SU-DHL-6 (cell line): ENCODE measurements around the gene PEX19.

ENCODE experiments used
- H2AFZ ChIP-seq: fragments of 200-600 bp; sonication (generic); 2 replicates; pipeline ENCODE4 v1.6.1; 2014; ENCODE audit warnings: low read depth, mild to moderate bottlenecking, moderate library complexity, mixed read lengths, antibody characterized with exemption, low read length; ENCODE audit not compliant: severe bottlenecking
- H3F3A ChIP-seq: fragments of 200-600 bp; shearing (Covaris generic); 2 replicates; pipeline ENCODE4 v1.6.0; 2016; ENCODE audit warnings: antibody characterized with exemption, mild to moderate bottlenecking; ENCODE audit not compliant: insufficient read depth
- H3K27ac ChIP-seq: fragments of 200-600 bp; sonication (generic); 2 replicates; pipeline ENCODE4 v1.5.1; 2016; ENCODE audit warnings: low read depth, mild to moderate bottlenecking, low read length, moderate library complexity, mixed read lengths
- H3K27me3 ChIP-seq: fragments of 200-600 bp; sonication (generic), shearing (Covaris generic); 2 replicates; pipeline ENCODE4 v1.6.0; 2014; ENCODE audit warnings: mild to moderate bottlenecking, low read length
- H3K36me3 ChIP-seq: fragments of 200-600 bp; sonication (generic); 2 replicates; pipeline ENCODE4 v1.6.1; 2014; ENCODE audit warnings: mild to moderate bottlenecking, low read length, mixed read lengths
- H3K4me2 ChIP-seq: fragments of 300-600, 200-600 bp; shearing (Covaris generic), sonication (generic); 2 replicates; pipeline ENCODE4 v1.6.0; 2014; ENCODE audit warnings: low read length, low read depth, mild to moderate bottlenecking; ENCODE audit not compliant: poor library complexity, severe bottlenecking
- H3K4me3 ChIP-seq: fragments of 200-600 bp; sonication (generic); 2 replicates; pipeline ENCODE4 v1.5.1; 2014; ENCODE audit warnings: antibody characterized with exemption, low read length, mild to moderate bottlenecking, mixed read lengths; ENCODE audit not compliant: insufficient read depth, poor library complexity, severe bottlenecking
- H3K79me2 ChIP-seq: fragments of 200-600 bp; sonication (generic); 2 replicates; pipeline ENCODE4 v1.6.1; 2014; ENCODE audit warnings: mild to moderate bottlenecking, low read length, moderate library complexity; ENCODE audit not compliant: insufficient read depth
- H3K9ac ChIP-seq: fragments of 200-600 bp; sonication (generic); 2 replicates; pipeline ENCODE4 v1.7.0; 2014; ENCODE audit warnings: mild to moderate bottlenecking, low read length
- H3K9me2 ChIP-seq: fragments of 200-600 bp; sonication (generic); replicated peaks from 2 replicates; pipeline ENCODE4 v1.6.1; 2014; ENCODE audit warnings: low read length; ENCODE audit not compliant: insufficient read depth
- H3K9me3 ChIP-seq: fragments of 200-600 bp; sonication (generic); 2 replicates; pipeline ENCODE4 v1.6.1; 2014; ENCODE audit warnings: low read length, mixed read lengths; ENCODE audit not compliant: insufficient read depth
- H4K20me1 ChIP-seq: fragments of 200-600 bp; sonication (generic); 2 replicates; pipeline ENCODE4 v1.6.1; 2014; ENCODE audit warnings: low read depth, mild to moderate bottlenecking, antibody characterized with exemption, low read length, moderate library complexity, mixed read lengths
- CTCF ChIP-seq: fragments of 200-600 bp; sonication (generic); IDR thresholded peaks from one replicate; pipeline ENCODE4 v1.5.1; 2017; ENCODE audit warnings: antibody characterized with exemption, mild to moderate bottlenecking, low read length, moderate library complexity; ENCODE audit not compliant: insufficient read depth, poor library complexity, severe bottlenecking
- EZH2phosphoT487 ChIP-seq: fragments of 200-600 bp; sonication (generic), shearing (Covaris generic); conservative IDR thresholded peaks from 2 replicates; pipeline ENCODE4 v1.6.1; 2018; ENCODE audit warnings: mild to moderate bottlenecking, antibody characterized with exemption, low read length, moderate library complexity, mixed read lengths

The PEX19 gene

GRCh38 chr1:160251687-160252526 lies 33.0 kb downstream of the PEX19 start:
- peak; percentile 68 for TF ChIP-seq CTCF
- no peak for TF ChIP-seq EZH2phosphoT487
- Histone ChIP-seq H3K27me3 (no peaks in the 10 kb centered on the region), H3K9me3 (no peaks in the 10 kb centered on the region), H3K4me3 (no peak overlapping the region), H3K36me3 (no peaks in the 10 kb centered on the region), H3K79me2 (peaks cover 45% of the 10 kb centered on the region), H2AFZ (no peak overlapping the region), H4K20me1 (no peaks in the 10 kb centered on the region), H3K9ac (no peak overlapping the region), H3K9me2 (no peaks in the 10 kb centered on the region), H3K27ac (no peak overlapping the region), H3K4me2 (no peak overlapping the region), H3F3A (peaks cover 8% of the 10 kb centered on the region; the same call in 1 of the 2 replicates)

GRCh38 chr1:160251011-160251410 lies 33.9 kb downstream of the PEX19 start:
- Histone ChIP-seq H3K27me3 (no peaks in the 10 kb centered on the region), H3K4me2 (no peak overlapping the region), H3K79me2 (peaks cover 50% of the 10 kb centered on the region), H3K9ac (no peak overlapping the region), H2AFZ (no peak overlapping the region), H3K27ac (no peak overlapping the region), H3K4me3 (no peak overlapping the region), H4K20me1 (no peaks in the 10 kb centered on the region), H3K9me3 (no peaks in the 10 kb centered on the region), H3K36me3 (no peaks in the 10 kb centered on the region), H3K9me2 (no peaks in the 10 kb centered on the region), H3F3A (peaks cover 8% of the 10 kb centered on the region; the same call in 1 of the 2 replicates)
- no peak for TF ChIP-seq EZH2phosphoT487
- no peak for TF ChIP-seq CTCF

GRCh38 chr1:160247053-160247452 lies 37.9 kb downstream of the PEX19 start:
- H2AFZ ChIP-seq = no peak overlapping the region
- no peaks in the 10 kb centered on the region for H3K27me3 ChIP-seq
- H3K4me2 ChIP-seq = no peak overlapping the region
- H4K20me1 ChIP-seq = 0 out of 2 replicates have a peak, but pooled peaks cover 6% of the 10 kb centered on the region
- H3F3A ChIP-seq = no peaks in the 10 kb centered on the region
- H3K4me3 ChIP-seq = no peak overlapping the region
- no peak overlapping the region for H3K9ac ChIP-seq
- no peaks in the 10 kb centered on the region for H3K9me3 ChIP-seq
- H3K27ac ChIP-seq = no peak overlapping the region
- TF ChIP-seq CTCF (no peak), EZH2phosphoT487 (no peak)
- peaks cover 5% of the 10 kb centered on the region; the same call in 1 of the 2 replicates for H3K36me3 ChIP-seq
- no peaks in the 10 kb centered on the region for H3K9me2 ChIP-seq
- H3K79me2 ChIP-seq = peaks cover 45% of the 10 kb centered on the region
